ENCODE results near the gene PDE8B.

Gene PDE8B

GRCh38 chr5:77192441-77193050 is 17.9 kb upstream of the PDE8B start:
- Histone ChIP-seq H2AFZ (ENCODE audit: low read length, unreplicated experiment) (no peak overlapping the region), H3K27ac (ENCODE audit: low read depth, low read length) (no peak overlapping the region), H3K4me3 (ENCODE audit: low read depth, low read length) (no peak overlapping the region), H3K79me2 (ENCODE audit: control insufficient read depth, insufficient read depth, low read length, unreplicated experiment) (no peaks in the 10 kb centered on the region), H3K27me3 (ENCODE audit: insufficient read depth, low read length) (peaks cover 13% of the 10 kb centered on the region), H3K4me1 (ENCODE audit: control insufficient read depth, insufficient read depth, low read length, unreplicated experiment) (no peaks in the 10 kb centered on the region), H3K36me3 (ENCODE audit: insufficient read depth, low read length) (no peaks in the 10 kb centered on the region)

DNA sequence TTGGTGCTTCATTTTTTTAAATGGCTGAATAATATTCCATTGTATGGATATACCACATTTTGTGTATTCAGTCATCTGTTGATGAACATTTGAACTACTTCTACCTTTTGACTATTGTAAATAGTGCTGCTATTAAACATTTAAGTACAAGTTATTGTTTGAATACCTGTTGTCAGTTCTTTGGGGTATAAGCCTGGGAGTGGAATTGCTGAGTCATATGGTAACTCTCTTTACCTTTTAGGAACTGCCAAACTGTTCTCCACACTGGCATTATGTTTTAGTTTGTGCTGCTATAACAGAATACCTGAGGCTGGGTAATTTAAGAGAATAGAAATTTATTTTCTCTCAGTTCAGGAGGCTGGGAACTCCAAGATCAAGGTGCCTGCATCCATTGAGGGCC is 15.7 kb upstream of the PDE8B start:
- H3K27me3 ChIP-seq (ENCODE audit: insufficient read depth, low read length) = no peaks in the 10 kb centered on the region

GRCh38 chr5:77197840-77198554 is 12.5 kb upstream of the PDE8B start:
- Histone ChIP-seq H3K79me2 (ENCODE audit: control insufficient read depth, insufficient read depth, low read length, unreplicated experiment) (no peaks in the 10 kb centered on the region), H3K4me1 (ENCODE audit: control insufficient read depth, insufficient read depth, low read length, unreplicated experiment) (no peaks in the 10 kb centered on the region), H3K27me3 (ENCODE audit: insufficient read depth, low read length) (no peaks in the 10 kb centered on the region), H3K36me3 (ENCODE audit: insufficient read depth, low read length) (no peaks in the 10 kb centered on the region), H3K4me3 (ENCODE audit: low read depth, low read length) (no peak overlapping the region), H2AFZ (ENCODE audit: low read length, unreplicated experiment) (no peak overlapping the region), H3K27ac (ENCODE audit: low read depth, low read length) (no peak overlapping the region)

More for the DNA sequence above, 15.7 kb upstream of the PDE8B start:
- Histone ChIP-seq H3K4me1 (ENCODE audit: control insufficient read depth, insufficient read depth, low read length, unreplicated experiment) (no peaks in the 10 kb centered on the region), H3K27ac (ENCODE audit: low read depth, low read length) (no peak overlapping the region), H3K36me3 (ENCODE audit: insufficient read depth, low read length) (no peaks in the 10 kb centered on the region), H3K4me3 (ENCODE audit: low read depth, low read length) (no peak overlapping the region), H2AFZ (ENCODE audit: low read length, unreplicated experiment) (no peak overlapping the region), H3K79me2 (ENCODE audit: control insufficient read depth, insufficient read depth, low read length, unreplicated experiment) (no peaks in the 10 kb centered on the region)

DNA sequence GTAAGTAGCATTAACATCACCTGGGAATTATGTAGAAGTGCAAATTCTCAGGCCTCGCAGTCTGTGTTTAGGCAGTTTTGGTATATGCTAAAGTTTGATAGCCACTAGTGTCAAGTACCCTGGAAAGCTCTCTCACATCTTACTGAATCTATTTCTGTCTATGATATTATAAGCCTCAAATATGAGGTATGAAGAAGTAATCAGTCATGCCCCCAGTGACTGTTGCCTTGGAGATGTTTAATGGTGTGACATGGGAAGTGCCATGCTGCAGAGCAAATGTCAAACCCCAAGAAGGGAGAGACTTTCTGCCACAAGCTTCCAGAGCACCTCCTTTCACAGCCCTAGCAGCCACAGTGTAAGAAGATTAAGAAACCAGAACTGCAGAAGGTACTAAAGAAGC is 9.8 kb upstream of the PDE8B start:
- Histone ChIP-seq H3K4me1 (ENCODE audit: control insufficient read depth, insufficient read depth, low read length, unreplicated experiment) (no peaks in the 10 kb centered on the region), H3K27ac (ENCODE audit: low read depth, low read length) (no peak overlapping the region), H3K27me3 (ENCODE audit: insufficient read depth, low read length) (no peaks in the 10 kb centered on the region), H3K4me3 (ENCODE audit: low read depth, low read length) (no peak overlapping the region), H2AFZ (ENCODE audit: low read length, unreplicated experiment) (no peak overlapping the region), H3K79me2 (ENCODE audit: control insufficient read depth, insufficient read depth, low read length, unreplicated experiment) (no peaks in the 10 kb centered on the region), H3K36me3 (ENCODE audit: insufficient read depth, low read length) (no peaks in the 10 kb centered on the region)

DNA sequence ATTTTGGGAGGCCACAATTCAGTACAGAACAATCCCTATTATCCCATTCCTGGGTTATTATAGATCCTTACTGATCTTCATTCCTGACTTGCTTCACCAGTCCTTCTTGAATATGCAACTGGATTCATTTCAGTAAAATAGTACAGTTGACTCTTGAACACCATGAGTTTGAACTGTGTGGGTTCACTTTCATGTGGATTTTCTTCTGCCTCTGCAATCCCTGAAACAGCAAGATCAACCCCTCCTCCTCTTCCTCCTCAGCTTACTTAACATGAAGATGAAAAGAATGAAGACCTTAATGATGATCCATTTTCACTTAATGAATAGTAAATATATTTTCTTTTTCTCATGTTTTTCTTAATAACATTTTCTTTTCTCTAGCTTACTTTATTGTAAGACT is 8.3 kb upstream of the PDE8B start:
- H3K79me2 ChIP-seq (ENCODE audit: control insufficient read depth, insufficient read depth, low read length, unreplicated experiment) = no peaks in the 10 kb centered on the region
- no peaks in the 10 kb centered on the region for H3K4me1 ChIP-seq (ENCODE audit: control insufficient read depth, insufficient read depth, low read length, unreplicated experiment)
- no peak overlapping the region for H3K27ac ChIP-seq (ENCODE audit: low read depth, low read length)
- no peak overlapping the region for H2AFZ ChIP-seq (ENCODE audit: low read length, unreplicated experiment)
- no peaks in the 10 kb centered on the region for H3K27me3 ChIP-seq (ENCODE audit: insufficient read depth, low read length)
- no peak overlapping the region for H3K4me3 ChIP-seq (ENCODE audit: low read depth, low read length)
- no peaks in the 10 kb centered on the region for H3K36me3 ChIP-seq (ENCODE audit: insufficient read depth, low read length)

GRCh38 chr5:77204967-77205366 is 5.5 kb upstream of the PDE8B start:
- Histone ChIP-seq H3K4me3 (ENCODE audit: low read depth, low read length) (no peak overlapping the region), H3K36me3 (ENCODE audit: insufficient read depth, low read length) (no peaks in the 10 kb centered on the region), H3K27ac (ENCODE audit: low read depth, low read length) (no peak overlapping the region), H2AFZ (ENCODE audit: low read length, unreplicated experiment) (no peak overlapping the region), H3K4me1 (ENCODE audit: control insufficient read depth, insufficient read depth, low read length, unreplicated experiment) (no peaks in the 10 kb centered on the region), H3K27me3 (ENCODE audit: insufficient read depth, low read length) (peaks cover 23% of the 10 kb centered on the region), H3K79me2 (ENCODE audit: control insufficient read depth, insufficient read depth, low read length, unreplicated experiment) (no peaks in the 10 kb centered on the region)

DNA sequence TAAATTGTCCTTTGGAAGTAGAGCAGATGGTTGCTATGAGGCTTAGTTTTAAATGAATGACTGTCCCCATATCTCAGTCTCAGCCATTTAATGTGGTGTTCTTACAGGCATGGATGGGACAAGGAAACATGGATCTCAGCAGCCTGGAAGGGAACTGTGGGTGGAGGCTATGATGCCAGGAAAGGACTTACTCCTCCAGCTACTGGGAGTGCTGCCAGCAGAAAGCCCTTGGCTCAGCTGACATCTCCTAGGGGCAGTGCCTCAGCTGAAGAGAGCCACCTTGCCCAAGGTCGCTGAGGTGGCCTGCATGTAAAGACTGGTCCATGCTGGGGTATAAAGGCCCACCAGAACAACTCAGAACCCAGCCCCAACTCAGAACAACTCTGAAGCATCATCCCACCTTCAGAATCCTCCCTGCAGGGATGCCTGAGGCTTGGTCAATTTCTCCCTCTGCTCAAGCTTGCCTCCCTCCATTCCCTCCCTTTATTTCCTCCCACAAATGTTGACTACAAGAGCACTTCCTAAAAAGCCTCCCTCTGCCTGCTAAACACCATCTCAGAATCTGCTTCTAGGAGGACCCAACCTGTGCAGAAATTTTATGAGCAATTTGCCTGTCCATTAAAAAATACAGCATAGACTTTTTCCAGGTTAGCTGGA is 1.8 kb upstream of the PDE8B start:
- H3K27me3 ChIP-seq (ENCODE audit: insufficient read depth, low read length) = peaks cover 58% of the 10 kb centered on the region
- H3K4me1 ChIP-seq (ENCODE audit: control insufficient read depth, insufficient read depth, low read length, unreplicated experiment) = no peaks in the 10 kb centered on the region
- no peaks in the 10 kb centered on the region for H3K36me3 ChIP-seq (ENCODE audit: insufficient read depth, low read length)
- H3K27ac ChIP-seq (ENCODE audit: low read depth, low read length) = no peak overlapping the region
- no peak overlapping the region for H3K4me3 ChIP-seq (ENCODE audit: low read depth, low read length)
- no peak overlapping the region for H2AFZ ChIP-seq (ENCODE audit: low read length, unreplicated experiment)
- no peaks in the 10 kb centered on the region for H3K79me2 ChIP-seq (ENCODE audit: control insufficient read depth, insufficient read depth, low read length, unreplicated experiment)

- H3K4me1 ChIP-seq (ENCODE audit: control insufficient read depth, insufficient read depth, low read length, unreplicated experiment) = no peaks in the 10 kb centered on the region
- peak overlapping the region; percentile 68 for H3K4me3 ChIP-seq (ENCODE audit: low read depth, low read length)
- no peaks in the 10 kb centered on the region for H3K79me2 ChIP-seq (ENCODE audit: control insufficient read depth, insufficient read depth, low read length, unreplicated experiment)
- no peak overlapping the region for H2AFZ ChIP-seq (ENCODE audit: low read length, unreplicated experiment)
- no peaks in the 10 kb centered on the region for H3K36me3 ChIP-seq (ENCODE audit: insufficient read depth, low read length)
- no peak overlapping the region for H3K27ac ChIP-seq (ENCODE audit: low read depth, low read length)
- H3K27me3 ChIP-seq (ENCODE audit: insufficient read depth, low read length) = peaks cover 63% of the 10 kb centered on the region
These were observed 887 bp upstream of the PDE8B start for GRCh38 chr5:77209495-77210090.

DNA sequence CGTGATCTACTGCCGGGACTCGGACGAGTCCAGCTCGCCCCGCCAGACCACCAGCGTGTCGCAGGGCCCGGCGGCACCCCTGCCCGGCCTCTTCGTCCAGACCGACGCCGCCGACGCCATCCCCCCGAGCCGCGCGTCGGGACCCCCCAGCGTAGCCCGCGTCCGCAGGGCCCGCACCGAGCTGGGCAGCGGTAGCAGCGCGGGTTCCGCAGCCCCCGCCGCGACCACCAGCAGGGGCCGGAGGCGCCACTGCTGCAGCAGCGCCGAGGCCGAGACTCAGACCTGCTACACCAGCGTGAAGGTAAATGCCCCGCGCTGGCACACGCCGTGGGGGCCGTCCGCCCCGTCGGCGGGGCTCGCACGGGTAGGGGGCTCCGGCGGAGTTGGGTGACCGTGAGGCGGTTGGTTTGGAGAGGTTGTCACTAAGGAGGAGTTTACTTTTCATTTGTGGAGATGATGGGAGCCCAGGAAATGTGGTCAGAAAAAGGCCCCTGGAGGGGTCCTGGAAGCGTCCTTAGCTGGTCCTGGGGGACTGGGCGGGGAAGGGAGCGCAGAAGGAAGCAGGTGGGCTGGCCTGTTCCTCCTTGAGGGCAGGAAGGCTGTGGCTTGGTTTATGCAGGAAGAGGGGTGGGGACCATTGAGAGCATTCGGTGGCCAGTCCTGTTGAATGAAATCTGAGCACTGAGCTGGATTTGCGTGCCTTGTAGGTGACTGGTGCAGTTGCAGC is 647 bp downstream of the PDE8B start:
- Histone ChIP-seq H3K4me1 (ENCODE audit: control insufficient read depth, insufficient read depth, low read length, unreplicated experiment) (no peaks in the 10 kb centered on the region), H3K79me2 (ENCODE audit: control insufficient read depth, insufficient read depth, low read length, unreplicated experiment) (no peaks in the 10 kb centered on the region), H3K27me3 (ENCODE audit: insufficient read depth, low read length) (peaks cover 63% of the 10 kb centered on the region), H2AFZ (ENCODE audit: low read length, unreplicated experiment) (no peak overlapping the region), H3K27ac (ENCODE audit: low read depth, low read length) (no peak overlapping the region), H3K4me3 (ENCODE audit: low read depth, low read length) (peak overlapping the region; percentile 68), H3K36me3 (ENCODE audit: insufficient read depth, low read length) (no peaks in the 10 kb centered on the region)

DNA sequence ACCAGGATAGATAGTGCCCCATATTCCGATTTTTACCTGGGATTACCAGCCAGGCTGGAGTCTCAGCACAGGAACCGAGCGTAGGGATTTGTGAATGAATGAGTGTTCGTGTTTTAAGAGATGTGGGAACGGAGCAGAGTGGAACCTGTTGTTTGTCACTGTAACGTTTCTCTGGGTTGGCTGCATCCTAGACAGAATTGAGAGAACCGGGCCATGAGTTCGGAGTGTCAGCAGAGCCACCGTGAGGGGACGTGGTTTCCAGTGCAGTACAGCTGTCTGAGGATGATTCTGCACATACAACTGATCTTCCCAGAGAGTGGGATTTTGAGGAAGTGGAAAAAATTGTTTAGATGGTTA is 1.2 kb downstream of the PDE8B start:
- Histone ChIP-seq H3K27ac (ENCODE audit: low read depth, low read length) (no peak overlapping the region), H3K79me2 (ENCODE audit: control insufficient read depth, insufficient read depth, low read length, unreplicated experiment) (no peaks in the 10 kb centered on the region), H3K36me3 (ENCODE audit: insufficient read depth, low read length) (no peaks in the 10 kb centered on the region), H3K27me3 (ENCODE audit: insufficient read depth, low read length) (peaks cover 63% of the 10 kb centered on the region), H3K4me3 (ENCODE audit: low read depth, low read length) (peak overlapping the region; percentile 68; the same call in 1 of the 2 replicates), H2AFZ (ENCODE audit: low read length, unreplicated experiment) (no peak overlapping the region), H3K4me1 (ENCODE audit: control insufficient read depth, insufficient read depth, low read length, unreplicated experiment) (no peaks in the 10 kb centered on the region)
